Stimulated activated CD8-positive, alpha-beta memory T cell treated with anti-CD3 and anti-CD28 coated beads, Interleukin-15, amount 100 ng/mL, for 24 hours (primary cell): ENCODE measurements around the gene CORO2A.

ENCODE experiments used
- DNase-seq: peaks from one replicate; pipeline ENCODE4 v3.0.0-alpha.2; 2020; ENCODE audit warnings: low read depth

CORO2A gene

DNA sequence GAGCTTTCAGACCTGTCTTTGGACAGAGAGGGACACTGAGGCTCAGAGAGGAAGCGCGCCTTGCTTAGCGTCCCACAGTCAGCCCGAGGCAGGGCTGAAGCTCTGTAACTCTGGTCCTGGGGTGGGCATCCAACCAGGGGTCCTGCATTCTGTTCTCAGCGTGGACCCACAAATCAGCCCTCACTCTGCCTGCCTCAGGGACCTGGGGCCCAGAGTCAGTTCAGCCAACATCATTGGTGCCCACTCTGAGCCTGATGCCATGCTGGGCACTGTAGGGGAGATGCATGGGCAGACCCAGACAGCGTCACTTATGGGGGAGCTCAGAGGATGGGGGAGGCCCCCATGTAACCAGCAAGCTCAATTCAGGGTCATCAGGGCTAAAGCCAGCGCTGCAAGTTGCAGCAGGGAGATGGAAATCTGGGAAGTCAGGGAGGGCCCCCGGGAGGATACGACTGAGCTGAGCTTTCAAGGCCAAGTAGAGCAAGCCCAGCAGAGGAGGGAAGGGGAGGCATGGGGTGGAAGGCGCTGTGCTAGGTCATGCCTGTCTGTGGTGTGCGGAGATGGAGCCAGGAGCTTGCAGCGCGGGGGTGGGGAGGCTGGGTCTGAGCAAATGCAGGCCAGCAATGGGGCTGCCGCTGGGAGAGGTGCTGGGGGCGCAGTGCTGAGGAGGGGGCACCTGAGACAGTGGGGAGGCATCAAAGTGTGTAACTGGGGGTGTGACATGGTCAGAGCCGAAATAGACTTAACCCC, 21.1 kb downstream of the CORO2A start:
- no peak for DNase-seq

DNA sequence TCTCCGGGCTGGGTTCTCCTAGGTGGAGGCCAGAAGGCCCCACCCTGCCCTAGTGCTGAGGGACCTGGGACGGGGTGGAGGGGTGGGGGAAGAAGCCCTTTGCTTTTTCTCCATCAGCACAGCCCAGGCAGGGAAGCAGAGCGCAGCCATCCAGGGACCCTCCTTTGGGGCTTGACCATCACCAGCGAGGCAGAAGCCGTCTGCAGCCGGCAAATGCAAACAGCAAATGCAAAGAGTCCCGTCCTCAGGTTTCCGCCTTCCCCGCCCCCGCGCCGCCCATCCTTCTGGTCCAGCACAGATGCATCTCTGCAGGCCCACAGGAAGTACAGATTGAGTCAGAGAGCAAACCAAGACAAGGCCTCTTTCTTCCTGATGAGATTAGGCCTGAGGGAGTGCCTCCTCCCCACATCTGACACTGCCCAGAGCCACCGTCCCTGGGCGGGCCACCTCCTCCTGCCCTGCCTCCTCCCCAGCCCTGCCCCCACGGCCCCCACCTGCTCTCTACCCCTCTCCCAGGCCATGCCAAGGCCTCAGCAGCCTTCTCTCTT, 23.4 kb downstream of the CORO2A start:
- DNase-seq, result no peak

DNA sequence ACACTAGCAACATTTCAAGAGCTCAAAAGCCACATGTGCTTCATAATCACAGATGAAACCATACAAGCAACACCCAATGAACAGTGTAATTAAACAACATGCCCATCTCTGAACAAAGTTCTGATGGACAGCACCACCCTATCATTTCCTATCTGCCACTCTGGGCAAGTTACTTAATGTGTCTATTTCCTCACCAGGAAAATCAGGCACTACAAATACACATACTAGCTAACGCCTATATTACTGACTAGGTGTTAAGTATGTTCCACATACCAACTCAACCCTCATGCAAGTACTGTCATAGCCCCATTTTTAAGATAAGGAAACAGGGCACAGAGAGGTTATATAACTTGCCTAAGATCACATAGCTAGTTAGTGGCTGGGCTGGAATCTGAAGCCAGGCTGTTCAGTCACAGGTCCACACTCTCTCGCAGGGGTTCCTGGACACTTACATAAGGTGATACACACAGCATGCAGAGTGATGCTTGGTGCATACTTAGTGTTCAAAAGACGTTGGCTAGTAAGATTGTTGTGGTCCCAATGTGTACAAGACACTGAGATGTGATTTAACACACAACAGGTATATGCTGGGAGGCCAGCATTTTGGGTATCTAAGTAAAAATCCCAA, 24.2 kb downstream of the CORO2A start:
- no peak for DNase-seq

DNA sequence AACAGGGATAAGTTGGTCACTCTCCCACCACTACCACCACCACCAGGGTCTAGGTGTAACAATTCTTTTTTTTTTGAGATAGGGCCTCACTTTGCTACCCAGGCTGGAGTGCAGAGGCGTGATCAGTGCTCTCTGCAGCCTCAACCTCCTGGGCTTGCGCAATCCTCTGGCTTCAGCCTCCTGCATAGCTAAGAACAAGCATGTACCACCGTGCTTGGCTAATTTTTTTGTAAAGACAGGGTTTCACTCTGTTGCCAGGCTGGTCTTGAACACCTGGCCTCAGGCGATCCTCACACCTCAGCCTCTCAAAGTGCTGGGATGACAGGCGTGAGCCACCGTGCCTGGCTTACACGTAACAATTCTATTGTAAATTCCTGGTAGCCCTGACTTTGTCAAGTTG, 27.5 kb downstream of the CORO2A start:
- no peak for DNase-seq

DNA sequence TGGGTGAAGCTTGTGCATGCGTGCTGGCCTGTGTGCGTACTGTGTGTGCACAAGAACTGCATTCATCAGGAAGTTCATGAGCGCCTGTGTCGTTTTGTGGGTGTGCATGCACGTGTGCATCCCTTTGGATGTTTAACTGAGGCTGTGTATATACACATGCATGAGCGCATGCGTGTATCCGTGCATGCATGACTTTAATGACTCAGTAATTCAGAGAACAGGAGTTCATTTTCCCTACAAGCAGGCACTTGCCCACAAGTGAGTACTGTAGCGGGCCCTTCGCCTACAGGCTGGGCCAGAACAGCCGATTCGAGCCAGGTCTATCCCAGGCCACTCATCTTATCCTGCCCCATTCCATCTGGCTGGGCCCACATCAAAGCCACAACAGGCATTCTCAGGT, 29.8 kb downstream of the CORO2A start:
- no peak for DNase-seq

DNA sequence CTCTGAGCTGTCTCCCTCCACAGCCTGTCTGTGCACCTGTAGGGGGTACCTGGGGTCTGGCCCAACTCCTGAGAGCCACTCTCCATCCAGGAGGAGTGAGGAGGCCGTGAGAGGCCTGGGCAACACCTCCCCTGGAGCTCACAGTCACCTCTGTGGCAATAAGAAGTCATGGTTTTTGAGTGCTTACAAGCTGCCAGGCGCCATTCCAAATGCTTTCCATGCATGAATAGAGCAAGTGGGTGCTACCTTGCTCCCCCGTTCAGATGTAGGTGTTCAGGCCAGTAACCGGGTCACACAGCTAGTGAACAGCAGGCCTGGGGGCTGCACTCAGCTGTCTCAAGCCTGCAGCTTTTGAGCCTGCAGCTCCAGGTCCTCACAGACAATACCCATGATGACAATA, 30.6 kb downstream of the CORO2A start:
- no peak for DNase-seq

DNA sequence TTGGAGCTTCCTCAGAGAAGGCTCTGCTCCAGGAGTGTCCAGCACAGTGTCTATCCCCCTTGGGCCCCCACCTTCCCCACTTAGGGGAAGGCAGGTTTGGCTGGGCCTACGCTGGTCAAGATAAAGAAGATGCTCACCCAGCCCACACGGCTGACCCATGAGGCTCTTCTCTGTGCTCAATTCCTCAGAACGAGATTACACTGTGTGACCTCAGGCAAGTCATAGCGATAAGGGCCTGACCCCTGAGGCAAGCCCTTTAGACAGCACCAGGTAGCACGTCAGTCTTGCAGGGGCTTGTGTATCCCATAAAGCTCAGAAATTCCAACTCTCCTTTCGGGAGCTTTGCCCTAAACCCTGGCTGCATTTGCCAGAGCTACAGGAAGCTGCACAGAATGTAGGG, 32.6 kb downstream of the CORO2A start:
- no peak for DNase-seq

DNA sequence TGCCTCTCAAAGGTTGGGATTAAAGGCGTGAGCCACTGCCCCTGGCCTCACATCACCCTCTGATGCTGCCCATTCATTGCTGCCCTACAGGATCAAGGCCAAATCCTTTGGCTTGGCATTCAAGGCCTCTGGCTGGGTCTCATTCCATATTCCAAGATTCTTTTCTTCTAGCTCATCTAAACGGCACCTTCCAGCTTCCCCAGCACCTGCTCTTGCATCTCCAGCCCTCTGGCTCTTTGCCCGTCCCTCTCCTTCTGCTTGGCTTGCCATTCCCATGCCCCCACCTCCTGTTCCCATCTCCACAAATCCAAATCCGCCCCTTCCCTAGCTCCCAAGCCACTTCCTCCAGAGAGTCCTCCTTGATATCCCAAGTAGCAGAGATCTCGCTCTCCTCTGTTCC, 33.1 kb downstream of the CORO2A start:
- DNase-seq, result no peak

DNA sequence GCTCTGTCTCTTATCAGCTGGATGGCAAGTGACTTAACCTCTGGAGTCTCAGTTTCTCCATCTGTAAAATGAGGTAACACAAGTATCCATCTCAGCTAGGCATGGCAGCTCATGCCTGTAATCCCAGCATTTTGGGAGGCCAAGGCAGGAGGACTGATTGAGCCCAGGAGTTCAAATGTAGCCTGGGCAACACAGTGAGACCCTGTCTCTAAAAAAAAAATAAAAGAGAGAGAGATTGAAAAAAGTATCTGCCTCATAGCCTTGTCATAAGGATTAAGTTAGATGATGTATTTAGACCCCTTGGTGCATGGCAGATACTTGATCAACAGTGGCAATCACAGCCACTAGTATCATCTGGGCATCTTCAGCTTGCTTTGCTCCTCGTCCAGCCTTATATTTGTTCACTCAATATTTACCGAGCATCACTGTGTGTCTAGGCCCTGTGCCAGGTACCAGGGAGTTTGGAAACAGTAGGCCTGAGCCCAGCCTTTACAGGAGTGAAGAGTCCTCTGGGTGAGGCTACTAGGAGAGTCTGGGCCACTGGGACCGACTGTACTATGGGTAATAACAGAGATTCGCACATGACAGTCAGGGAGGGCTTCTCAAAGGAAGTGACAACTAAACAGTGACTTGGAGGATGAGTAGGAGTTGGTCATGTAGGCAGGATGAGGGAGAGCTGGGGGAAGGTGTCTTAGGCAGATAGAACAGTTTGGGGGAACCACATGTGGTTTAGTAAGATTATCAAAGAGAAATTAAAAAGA, 34.2 kb downstream of the CORO2A start:
- no peak for DNase-seq

DNA sequence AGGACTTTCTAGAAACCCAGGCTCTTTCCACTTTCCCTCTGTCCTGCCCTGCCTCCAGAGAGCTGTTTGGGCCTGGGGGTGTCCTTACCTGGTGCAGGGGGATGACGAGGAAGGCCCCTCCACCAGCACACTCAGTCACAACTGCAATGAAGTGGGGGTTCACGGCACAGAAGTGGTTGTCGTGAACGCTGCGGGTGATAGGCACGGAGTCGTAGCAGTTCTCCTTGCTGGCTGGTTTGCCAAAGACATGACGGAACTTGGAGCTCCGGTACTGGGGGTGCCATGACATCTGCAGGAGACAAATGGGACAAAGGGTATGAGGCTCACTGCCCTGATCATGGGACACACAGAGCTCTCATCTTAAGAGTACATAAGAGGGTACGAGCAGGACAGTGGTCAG, 35.1 kb downstream of the CORO2A start:
- no peak for DNase-seq

DNA sequence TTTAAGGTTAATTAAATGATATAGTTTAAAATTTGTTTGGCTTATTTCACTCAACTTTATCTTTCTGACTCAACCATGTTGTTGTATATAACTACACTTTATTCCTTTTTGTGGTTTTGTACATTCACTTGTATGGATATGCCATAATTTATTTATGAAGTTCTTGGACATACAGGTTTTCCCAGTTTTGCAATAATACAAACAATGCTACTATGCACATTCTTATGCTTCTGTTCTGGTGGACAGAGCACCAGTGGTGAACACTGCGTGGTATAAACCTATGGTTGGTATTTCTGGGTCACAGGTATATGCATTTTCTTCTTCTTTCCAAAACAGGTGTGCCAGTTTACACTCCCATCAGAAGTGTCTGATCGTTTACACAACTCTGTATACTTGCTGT, 37.8 kb downstream of the CORO2A start:
- DNase-seq, result no peak

DNA sequence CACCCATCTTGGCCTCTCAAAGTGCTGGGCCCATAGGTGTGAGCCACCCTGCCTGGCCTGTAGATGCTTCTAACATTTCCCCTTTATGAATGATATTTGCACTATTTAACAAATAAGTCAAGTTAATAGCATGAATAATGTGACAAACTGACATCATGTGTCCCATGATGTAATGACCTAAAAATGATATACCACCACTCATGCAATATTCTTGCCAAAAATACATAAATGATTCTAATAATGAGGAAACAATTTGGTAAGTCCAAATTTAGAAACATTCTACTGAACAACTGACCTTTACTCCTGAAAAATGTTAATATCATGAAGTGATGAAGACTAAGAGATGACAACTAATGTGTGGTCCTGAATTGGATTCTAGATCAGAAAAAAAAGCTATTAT, 39.9 kb downstream of the CORO2A start:
- no peak for DNase-seq

DNA sequence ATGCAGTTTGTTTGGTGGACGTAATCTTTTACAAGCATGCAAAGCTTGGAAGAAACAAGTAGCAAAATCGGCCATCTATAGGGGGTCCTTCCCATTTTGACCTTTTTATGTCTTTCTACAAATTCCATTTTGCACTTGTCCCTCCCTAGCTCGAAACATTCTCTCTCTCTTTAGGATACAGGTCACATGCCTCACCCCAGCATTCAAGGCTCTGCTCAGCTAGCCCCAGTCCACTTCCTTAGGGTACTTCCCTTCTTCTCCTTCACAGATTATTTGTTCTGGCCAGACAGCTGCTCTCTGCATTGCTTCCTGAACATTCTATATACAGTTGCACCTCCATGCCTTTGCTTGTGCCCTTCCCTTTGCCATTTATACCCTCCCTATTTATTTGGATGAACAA, 41.7 kb downstream of the CORO2A start:
- DNase-seq, result no peak

DNA sequence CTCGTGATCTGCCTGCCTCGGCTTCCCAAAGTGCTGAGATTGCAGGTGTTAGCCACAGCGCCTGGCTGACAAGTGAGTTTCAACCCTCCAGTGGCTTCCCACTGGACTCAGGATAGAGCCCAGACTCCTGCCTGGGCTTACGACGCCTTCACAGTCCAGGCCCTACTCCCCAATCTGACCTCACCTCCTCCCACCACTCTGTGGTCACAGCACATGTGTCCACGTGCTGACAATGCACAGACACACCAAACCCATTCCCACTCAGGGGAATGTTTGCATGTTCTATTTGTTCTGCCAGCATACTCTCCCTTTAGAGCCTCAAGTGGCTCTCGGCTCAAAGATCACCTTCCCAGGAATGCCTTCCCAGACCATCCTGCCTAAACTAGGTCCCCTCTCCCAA, 42.3 kb downstream of the CORO2A start:
- DNase-seq, result no peak

DNA sequence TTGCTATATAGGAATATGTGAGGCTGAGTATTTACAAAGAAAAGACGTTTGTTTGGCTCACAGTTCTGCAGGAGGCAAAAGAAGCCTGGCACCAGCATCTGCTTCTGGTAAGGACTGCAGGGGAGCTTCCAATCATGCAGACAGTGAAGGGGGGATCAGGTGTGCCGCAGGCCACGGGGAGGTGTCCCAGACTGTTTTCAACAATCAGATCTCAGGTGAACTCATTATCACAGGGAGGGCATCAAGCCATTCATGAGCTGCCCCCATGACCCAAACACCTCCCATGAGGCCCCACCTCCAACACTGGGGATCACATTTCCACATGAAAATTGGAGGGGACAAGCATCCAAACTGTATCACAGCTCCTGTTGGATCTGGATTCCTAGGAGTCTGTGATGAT, 43.0 kb downstream of the CORO2A start:
- no peak for DNase-seq

DNA sequence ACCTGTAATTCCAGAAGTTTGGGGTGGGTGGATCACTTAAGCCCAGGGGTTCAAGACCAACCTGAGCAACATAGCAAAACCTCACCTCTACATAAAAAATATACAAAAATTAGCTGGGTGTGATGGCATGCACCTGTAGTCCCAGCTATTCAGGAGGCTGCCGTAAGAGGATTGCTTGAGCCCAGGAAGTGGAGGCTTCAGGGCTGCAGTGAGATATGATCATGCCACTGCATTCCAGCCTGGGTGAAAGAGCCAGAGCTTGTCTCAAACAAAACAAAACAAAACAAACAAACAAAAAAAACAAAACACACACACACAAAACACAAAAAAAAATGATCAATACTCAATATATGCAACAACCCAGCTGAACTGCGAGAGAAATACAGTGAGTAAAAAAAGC, 44.0 kb downstream of the CORO2A start:
- no peak for DNase-seq

DNA sequence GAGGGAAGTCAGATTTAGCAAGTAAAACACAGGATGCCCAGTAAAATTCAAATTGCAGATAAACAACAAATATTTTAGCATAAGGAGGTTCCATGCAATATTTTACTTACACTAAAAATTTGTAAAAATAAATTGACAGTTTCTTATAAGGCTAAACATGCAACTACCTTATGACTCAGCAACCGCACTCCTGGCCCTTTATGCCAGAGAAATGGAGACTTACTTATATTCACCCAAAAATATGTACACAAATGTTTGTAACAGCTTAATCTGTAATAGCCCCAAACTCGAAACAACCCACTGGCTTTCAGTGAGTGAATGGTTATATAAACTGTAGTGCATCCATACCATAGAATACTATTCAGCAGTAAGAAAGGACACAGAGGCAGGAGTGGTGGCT, 44.9 kb downstream of the CORO2A start:
- no peak for DNase-seq

DNA sequence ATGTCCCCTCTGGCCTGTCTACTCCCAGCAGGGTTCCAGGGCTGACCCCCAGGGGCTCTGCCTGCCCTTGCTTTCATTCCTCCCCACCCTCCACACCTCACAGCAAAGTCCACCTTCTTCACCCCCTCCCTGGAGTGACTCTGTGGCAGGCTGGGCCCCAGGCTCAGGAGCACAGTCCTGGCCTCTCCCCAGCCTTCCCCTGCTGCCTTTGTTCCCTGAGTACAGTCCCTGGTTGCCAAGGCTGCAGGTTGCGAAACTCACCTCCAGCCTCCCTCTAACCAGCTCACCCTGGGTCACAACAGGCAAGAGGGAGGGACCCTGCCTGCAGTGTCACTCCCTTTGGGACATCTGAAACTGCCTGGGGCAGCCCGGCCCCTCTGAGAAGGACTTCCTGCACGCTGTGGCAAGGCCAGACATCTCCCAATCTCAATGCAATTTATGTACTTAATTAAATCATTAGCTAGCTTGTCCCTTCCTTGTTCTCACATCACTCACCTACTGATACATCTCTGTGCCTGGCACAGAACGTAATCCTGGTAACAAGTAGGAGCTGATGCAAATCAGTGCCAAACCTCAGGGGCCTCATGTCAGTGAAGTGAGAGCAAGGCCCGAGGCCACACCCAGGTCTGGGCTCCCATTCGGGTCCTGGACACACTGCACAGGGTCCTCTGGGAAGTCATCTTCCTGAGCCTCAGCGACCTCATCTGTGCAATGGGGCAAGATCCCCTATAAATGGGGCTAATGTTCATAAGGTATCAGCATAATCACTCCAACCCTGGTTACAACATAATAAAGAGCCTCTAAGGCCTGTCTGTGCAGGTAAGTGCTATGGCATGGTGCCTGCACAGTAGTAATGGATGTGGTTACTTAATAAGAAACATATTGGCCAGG, 46.1 kb downstream of the CORO2A start:
- DNase-seq, result no peak

DNA sequence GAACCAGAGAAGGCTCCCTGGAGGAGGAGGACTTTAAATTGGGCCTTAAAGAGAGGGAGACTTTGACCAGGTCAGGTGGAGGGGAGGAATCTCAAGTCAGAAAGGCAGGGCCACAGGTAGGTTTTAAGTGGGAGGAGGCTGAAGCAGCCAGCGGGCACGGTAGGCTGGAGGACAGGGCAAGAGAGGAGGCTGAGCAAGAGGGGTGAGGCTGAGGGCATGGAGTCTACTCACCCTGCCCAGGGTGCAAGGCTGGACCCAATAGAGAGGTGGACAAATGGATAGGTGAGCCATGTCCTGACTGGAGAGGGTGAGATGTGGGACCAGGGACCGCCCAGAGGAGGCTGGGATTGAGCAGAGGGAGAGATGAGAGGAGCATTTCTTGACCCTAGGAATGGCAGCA, 47.8 kb downstream of the CORO2A start:
- no peak for DNase-seq

DNA sequence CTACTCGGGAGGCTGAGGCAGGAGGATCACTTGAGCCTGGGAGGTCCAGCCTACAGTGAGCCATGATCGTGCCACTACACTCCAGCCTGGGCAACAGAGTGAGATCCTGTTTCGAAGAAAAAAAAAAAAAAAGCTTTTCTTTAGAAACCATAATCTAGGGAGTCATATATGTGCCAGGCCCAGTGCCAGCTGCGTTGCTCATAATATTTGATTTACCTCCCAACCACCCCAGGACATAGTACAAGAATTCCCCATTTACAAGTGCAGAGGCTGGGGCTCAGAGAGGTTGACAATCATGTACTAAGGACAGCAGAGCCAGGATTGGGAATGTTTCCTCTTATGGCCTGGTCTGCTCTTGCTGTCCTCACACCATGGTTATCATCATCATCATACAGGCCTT, 48.4 kb downstream of the CORO2A start:
- no peak for DNase-seq

DNA sequence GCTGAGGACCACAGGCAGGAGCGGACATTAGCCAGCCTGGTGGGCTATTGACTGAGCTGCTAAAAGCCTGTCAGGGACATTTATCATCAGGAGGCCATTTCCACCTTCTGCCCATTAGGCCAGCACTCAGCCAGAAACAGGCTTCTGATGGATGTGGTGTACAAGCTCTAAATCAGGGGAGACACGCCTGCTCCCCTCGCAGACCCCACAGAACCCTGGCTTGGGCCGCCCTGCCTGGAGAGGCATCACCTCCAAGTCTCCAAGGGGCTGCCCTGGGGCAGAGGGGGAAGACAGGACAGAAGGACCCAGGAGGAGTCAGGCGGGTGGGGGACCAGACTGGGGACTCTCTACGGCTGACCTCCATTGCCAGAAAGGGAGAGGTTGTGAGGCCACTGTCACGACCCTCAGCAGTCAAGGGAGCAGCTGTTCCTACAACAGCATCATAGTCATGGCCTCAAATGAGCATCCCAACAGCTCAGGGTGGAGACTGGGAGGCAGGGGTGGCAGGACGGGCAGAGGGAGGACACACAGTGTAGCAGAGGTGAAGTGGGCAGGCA, 49.4 kb downstream of the CORO2A start:
- DNase-seq, result no peak
